LNCaP clone FGC (cell line): ENCODE results near the gene DBNL.

ENCODE experiments used
- DNase-seq: peaks from one replicate; pipeline ENCODE4 v3.0.0-alpha.2; 2011; ENCODE audit warnings: low read depth
- H3K4me3 ChIP-seq: 2 replicates; pipeline ENCODE4 v1.5.1; 2011; ENCODE audit warnings: mild to moderate bottlenecking, low read depth, low read length, control low read depth
- TF ChIP-seq, protein P1 (sequence below): IDR thresholded peaks from 2 replicates; pipeline ENCODE4 v1.5.1; 2012; ENCODE audit warnings: mild to moderate bottlenecking; ENCODE audit not compliant: control insufficient read depth, insufficient read depth; ENCODE audit errors: extremely low read depth

DBNL gene

DNA sequence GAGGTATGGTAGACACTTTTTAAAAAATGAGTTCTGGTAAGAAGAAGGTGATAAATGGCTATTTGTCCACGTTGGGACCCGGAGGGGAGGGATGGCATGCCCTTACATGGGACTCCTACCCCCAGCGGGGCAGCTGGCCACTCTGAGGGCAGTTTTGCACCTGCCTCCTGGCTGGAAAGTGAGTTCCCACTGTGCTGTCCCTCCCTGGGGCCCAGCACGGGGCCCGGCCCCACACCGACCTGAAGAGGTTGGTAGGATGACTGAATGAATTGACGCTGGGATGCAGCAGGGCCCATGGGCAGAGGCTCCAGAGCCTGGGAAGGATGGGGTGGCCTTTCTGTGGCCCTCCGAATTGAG lies 59.0 kb downstream of the DBNL start:
- DNase-seq: no peak
- no peak overlapping the region for H3K4me3 ChIP-seq
- TF ChIP-seq, protein P1, sequence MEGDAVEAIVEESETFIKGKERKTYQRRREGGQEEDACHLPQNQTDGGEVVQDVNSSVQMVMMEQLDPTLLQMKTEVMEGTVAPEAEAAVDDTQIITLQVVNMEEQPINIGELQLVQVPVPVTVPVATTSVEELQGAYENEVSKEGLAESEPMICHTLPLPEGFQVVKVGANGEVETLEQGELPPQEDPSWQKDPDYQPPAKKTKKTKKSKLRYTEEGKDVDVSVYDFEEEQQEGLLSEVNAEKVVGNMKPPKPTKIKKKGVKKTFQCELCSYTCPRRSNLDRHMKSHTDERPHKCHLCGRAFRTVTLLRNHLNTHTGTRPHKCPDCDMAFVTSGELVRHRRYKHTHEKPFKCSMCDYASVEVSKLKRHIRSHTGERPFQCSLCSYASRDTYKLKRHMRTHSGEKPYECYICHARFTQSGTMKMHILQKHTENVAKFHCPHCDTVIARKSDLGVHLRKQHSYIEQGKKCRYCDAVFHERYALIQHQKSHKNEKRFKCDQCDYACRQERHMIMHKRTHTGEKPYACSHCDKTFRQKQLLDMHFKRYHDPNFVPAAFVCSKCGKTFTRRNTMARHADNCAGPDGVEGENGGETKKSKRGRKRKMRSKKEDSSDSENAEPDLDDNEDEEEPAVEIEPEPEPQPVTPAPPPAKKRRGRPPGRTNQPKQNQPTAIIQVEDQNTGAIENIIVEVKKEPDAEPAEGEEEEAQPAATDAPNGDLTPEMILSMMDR: no peak

DNA sequence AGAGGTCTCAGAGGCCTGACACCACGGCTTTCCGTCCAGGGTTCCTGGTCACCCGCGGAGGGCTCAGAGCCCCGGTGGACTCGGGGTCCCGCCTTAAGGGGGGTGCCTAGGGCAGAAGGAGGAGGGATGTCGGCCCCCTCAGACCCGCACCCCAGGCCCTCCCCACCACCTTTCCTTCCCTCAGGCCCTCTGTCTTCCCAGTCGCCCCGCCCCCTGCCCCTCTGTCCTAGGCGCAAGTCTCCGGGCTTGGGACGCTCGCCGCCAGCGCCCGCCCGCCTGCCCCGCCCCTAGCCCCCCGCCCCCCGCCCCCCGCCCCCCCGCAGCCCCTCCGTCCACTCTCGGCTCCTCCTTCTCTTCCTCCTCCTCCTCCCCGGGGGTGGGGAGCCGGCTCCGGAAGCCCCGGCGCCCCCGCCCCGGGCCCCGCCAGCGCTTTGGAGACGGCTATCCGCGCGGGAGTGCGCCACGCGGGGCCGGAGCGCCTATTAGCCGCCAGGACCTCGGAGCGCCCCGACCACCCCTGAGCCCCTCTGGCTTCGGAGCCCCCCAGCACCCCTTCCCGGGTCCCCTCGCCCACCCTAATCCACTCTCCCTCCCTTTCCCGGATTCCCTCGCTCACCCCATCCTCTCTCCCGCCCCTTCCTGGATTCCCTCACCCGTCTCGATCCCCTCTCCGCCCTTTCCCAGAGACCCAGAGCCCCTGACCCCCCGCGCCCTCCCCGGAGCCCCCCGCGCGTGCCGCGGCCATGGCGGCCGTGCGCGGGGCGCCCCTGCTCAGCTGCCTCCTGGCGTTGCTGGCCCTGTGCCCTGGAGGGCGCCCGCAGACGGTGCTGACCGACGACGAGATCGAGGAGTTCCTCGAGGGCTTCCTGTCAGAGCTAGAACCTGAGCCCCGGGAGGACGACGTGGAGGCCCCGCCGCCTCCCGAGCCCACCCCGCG lies 59.7 kb downstream of the DBNL start, which contains the start of gene AEBP1:
Gene AEBP1 (plus strand): TSS at position 423 of the 937 bp plus-strand sequence. CDS start 321 bp downstream, at position 744.
- no peak within 1 kb of the TSS for H3K4me3 ChIP-seq
- DNase-seq: no peak
- TF ChIP-seq, protein P1: no peak

DNA sequence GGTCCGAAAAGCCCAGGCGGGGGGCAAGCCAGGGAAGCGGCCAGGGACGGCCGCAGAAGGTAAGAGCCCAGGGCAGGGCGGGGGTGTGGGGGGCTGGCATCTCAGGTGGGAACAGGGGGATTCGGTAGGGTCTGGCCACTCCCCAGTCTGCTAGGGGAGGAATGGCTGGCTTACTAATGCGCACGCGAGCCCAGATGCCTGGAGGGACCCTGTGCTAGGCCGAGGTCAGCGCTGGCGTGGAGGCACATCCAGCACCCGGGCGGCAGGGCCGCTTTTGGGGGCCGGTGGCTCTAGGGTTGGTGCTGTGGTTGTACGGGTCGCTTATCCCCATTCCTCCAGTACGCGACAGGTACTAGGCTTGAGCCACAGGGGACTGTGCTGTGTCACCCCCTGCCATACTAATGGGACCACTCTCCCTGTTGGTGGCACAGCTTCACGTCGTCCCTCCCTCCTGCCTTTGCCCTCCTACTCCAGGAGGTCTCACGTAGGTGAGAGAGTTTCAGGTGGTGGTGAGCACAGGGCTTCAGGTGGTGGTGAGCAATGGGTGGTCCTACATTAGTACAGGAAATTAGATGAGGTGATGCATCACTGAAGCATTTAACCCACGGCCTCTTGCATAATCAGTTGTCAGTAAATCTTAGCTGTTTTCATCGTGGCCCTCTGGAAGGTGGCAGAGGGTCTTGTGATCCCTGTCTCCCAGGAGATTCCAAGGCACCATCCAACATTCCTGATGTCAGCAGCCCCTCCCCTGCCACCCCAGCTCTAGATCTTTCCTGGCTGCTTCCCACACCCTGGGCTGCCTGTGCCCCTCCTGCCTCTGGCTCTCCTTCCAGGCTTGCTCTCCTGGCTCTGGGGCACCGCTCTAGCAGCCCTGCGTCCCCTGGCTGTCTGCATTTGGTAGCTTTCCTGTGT lies 60.6 kb downstream of the DBNL start:
- no peak overlapping the region for H3K4me3 ChIP-seq
- TF ChIP-seq, protein P1: no peak
- no peak for DNase-seq

DNA sequence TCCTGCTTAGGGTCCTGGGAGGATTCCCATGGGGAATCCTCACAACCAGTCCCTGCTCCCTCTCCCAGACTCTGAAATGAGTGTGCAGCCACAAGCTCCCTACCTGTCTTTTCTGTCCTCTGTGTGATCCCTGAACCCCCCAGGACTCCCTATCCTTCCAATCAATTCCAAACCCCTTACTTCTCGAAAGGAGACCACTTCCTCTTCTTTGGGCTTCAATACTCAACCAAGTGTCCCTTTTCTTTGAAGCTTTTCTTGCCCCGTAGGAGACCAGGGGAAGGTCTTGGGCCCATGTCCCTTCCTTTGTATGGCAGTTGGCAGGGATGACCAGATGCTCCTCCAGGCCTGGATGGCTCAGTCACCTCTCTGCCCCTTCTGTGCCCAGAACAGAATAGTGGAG lies 61.3 kb downstream of the DBNL start:
- no peak for DNase-seq
- no peak overlapping the region for H3K4me3 ChIP-seq
- TF ChIP-seq, protein P1: no peak

DNA sequence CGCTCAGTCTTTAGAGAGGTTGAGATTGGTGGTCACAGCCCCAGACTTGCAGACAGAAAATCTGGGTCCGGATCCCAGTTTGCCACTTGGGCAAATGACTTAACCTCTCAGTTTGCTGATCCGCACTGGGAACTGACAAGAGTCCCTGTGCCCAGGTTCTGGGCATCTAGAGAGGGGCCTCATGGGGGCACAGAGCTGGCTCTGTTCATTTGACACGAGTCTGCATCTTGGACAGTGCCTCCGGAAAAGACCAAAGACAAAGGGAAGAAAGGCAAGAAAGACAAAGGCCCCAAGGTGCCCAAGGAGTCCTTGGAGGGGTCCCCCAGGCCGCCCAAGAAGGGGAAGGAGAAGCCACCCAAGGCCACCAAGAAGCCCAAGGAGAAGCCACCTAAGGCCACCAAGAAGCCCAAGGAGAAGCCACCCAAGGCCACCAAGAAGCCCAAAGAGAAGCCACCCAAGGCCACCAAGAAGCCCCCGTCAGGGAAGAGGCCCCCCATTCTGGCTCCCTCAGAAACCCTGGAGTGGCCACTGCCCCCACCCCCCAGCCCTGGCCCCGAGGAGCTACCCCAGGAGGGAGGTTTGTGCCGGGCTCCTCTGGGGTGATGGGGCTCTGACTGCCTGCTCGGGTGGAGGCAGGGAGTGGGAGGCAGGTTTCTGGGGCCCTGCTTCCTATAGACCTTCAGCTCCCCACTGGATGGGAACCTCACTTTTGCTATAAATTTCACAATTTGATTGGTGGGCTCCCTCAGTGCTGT lies 62.0 kb downstream of the DBNL start:
- H3K4me3 ChIP-seq: no peak overlapping the region
- no peak for DNase-seq
- TF ChIP-seq, protein P1: no peak
